Hematopoietic multipotent progenitor cell (in vitro differentiated cells): Measurements from ENCODE around the gene AJUBA. TPM values are rescaled to one million over a fixed set of nuclear protein-coding genes. Genes with fewer than 3 reads are reported as not detected.
"Not testable (repeated sequence)": the region's sequence is repeated elsewhere in the genome, so short reads cannot be mapped to it uniquely, and the experiment has no call there.

ENCODE experiments used
- DNase-seq, 3 donors: peaks; one replicate each; pipeline ENCODE4 v3.0.0-alpha.2; 2011 to 2015; ENCODE audit warnings: low read depth in 2 of 3, low spot score in 2 of 3
- total RNA-seq: library from RNA; depleted of rRNA; stranded (reverse); fragments of >200 nt; gene quantifications from one replicate; pipeline ENCODE4 v1.2.3, GENCODE V29; 2012

AJUBA gene
- total RNA-seq, 1 donor, result 1.9 TPM

DNA sequence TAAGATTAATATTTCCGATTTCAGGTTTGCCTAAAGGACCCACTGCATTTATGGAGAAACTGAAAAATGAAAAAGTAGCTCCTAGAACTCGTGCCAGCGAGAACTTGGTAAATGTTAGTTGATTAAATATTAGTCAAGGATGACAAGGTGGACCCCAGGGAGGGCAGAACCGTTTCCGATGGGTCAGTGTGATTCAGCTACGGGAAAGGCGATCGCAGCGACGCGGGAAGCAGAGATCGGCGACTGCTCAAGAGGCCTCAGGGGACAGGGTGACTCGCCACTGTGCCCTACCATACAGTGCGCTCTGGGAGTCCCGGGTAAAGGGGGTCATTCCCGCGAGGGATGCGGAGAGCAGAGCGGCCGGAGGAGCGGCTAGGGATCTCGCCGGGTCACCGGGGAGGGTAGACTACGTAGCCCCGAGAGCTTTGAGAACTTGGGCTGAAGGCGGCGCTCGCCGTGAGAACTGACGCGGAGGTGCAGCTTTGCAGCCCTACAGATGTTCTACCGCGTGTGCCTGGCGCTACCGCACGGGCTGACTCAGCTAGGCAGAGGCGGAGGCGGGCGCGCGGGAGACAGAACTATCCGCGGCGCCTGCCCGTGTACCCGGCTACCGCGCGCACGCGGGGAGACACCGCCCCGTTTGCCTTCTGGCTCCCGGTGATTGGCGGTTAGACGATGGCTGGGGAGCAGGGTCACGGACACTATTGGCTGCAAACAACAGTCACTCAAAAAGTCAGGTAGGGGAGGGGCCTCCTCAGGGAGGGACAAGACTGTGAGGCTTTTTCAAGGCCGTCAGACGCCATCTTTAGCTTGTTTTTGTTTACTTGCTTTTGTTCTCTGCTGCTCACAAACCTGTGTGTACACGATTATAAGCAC is 24.4 kb upstream of the AJUBA start:
- DNase-seq, result peak; percentile 87 to 99 (median 98)

DNA sequence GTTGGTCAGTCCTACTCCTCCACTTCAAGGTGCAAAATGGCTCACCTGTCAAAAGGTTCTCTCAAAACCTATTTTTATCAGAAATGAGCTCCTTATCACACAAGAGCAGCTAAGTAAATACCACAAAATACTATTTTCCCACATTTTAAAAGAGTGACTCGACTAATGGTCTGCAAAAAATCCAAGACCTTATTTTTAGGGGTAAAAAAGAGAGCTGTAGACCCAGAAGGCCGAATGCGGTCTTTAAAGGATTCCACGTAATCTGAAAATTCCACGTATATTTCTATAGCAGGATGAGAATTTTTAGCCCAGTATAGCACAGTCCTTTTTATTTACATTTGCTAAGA is 23.8 kb upstream of the AJUBA start:
- DNase-seq, result no peak

DNA sequence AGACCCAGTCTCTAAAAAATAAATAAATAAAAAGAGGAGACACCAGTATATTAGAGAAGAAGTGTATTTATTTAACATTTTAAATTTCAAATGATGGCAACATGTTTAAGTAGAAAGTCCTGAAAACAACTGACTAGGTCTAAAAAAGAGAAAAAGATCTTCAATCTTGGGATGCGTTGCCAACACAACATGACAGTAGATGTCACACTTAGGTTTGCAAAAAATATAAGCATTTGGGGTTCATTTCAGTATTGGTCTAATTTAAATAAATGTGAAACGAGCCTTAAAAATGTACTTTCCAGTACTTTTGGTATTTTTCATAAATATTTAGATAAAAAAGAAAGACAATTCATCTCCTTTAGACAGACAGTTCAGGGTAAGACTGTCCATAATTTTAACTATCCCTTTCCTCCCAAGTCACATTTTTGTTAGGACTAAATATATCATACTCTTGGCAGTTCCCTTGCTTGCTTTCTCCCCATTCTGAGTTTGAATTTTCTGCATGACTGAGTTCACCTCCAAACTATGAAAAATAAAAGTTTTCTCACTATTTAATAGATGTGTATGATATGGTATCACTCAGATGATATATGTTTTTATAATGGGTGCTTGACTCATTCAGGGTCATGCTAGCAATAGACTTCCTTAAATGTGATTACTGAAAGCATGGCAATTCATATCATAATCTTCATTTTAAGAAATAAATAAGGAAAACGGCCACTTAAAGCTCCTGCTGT is 23.3 kb upstream of the AJUBA start:
- DNase-seq, result no peak

DNA sequence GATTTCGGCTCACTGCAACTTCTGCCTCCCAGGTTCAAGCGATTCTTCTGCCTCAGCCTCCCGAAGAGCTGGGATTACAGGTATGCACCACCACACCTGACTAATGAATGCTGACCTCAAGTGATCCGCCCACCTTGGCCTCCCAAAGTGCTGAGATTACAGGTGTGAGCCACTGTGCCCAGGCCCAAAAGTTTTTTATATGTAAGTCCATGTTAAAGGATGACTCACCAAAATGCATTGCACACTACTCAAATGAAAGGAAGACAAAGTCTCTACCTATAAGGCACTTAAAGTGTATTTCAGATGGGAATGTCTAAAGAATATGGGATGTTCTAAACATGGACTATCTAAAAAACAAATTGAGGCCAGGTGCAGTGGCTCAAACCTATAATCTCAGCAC is 21.9 kb upstream of the AJUBA start:
- DNase-seq, result not testable (repeated sequence)

DNA sequence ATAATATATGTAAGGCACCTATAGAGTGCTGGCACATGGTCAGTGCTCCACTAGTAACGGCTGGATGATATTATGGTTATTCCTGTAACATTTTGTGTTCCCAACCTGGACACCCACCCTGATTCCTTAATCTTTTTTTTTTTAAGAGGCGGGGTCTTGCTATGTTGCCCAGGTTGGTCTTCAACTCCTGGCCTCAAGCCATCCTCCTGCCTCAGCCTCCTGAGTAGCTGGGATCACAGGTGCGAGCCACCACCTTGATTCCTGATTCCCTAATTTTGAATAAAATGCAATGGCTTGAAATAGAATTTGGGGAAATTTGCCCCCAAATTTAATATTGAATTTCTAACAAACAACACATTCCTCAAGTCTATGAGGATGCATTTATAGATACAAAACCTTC is 20.2 kb upstream of the AJUBA start:
- no peak for DNase-seq

DNA sequence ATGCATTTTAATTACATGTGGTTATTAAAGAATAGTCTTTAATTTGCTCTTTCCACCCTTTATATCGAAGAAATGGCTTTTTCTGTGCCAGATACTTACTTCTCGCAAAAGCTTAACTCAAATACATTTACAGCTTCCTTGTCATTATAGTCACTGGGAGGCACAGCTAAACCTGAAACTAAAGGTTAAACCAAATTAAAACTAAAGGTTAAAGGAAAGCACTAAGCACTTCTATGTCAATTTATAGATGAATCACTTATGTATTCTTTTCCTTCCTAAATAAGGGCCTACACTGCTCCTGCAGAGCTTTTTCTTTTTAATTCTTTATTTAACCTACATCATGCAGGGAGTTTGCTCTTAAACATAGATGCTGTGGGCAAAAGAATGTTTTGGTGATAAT is 18.5 kb upstream of the AJUBA start:
- no peak for DNase-seq

DNA sequence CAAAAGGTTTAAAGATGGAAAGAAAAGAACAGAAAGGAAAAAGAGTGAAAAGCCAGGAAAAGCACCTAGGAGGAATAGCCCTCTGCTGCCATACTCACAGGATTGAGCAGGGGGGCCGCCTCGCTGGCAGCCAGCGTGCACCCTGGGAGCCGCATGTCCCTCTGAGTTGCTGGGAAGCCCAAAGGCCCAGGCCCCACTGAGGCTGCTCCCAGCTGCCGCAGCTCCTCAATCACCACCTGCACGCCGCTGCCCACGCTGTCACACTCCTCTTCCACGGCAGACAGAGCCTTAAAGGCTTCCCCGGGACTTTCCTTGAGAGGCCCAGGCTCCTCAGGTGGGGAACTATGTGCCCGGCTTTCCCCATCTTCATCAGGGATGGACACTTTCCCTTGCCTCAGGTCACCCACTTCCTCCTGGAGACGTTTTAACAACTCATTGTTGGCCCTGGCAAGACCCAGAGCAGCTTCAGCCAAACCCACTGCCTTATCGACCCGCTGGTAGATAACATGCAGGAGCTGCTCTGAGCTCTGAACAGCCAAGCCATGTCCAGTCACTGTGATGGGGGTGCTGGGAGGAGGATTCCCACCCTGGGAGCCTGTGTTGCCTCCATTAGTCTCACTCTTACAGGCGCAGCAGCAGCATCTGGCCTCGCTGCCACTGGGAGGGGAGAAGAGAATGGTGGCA is 16.1 kb upstream of the AJUBA start:
- no peak for DNase-seq

DNA sequence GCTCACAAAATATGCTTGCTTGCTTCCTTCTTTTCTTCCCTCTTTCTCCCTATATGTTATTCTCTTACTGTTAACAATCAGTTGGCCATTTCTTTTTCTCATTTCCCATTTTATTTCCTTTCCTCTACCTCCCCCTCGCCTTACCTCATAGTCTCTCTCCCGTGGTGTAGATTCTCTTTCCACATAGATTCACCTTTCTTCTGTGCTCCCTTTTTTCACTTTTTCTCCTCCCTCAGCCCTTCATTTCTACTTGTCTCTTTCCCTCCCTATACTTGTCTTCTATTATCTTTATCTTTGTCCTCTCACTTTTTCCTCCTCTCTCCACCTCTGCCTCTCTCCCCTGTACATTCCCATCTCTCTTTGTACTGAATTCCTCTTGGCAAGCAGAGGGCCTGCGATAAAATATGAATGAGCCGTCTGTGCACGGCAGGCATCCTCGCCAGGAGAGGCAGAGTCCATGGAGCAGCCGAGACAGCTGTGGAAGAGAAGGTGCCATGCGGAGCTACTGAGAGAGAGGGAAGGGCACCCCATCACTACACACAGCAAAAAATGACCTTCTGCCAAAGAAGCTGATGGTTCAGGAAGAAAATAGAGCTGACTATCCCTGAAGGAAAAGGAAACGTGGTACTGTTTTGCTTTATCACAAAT is 15.4 kb upstream of the AJUBA start:
- no peak for DNase-seq

DNA sequence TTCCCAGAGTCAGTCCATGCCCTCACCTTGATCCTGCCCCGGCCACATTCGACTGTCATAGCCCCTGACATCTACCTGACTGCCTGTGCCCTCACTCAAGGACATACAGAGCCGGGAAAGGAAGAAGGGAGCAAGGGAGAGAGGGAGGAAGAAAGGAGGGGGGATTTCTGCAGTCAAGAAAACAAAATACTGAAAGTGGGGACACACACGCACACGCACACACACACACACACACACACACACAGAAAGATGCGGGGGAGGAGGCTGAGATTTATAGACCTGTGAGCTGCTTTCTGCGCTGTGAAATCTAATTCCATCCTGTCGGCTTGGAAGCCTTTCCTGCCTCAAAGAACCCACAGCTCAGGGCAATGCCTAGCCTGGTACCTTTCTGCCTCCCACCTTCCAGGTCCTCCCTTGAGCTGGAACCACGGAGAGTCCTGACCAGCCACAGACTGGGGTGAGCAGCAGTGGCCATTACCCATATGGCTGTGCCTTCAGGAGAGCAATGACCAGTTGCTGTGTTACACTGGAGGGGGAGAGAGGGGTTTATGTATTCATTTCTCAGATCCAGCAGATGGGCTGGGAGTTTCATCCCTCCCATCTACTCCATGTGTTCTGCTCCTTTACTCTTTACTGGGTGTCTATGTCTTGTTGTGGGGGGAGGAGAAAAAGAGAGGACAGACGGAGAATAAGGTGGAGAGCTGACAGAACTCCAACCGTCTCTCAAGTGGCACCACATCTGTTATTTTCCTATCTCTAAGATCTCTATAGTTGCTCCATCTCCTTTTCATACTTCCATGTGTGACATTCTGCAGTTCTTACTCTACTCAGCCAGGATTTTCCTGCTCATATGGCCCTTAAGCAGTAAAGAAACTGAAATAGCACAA is 14.7 kb upstream of the AJUBA start:
- DNase-seq, result no peak

DNA sequence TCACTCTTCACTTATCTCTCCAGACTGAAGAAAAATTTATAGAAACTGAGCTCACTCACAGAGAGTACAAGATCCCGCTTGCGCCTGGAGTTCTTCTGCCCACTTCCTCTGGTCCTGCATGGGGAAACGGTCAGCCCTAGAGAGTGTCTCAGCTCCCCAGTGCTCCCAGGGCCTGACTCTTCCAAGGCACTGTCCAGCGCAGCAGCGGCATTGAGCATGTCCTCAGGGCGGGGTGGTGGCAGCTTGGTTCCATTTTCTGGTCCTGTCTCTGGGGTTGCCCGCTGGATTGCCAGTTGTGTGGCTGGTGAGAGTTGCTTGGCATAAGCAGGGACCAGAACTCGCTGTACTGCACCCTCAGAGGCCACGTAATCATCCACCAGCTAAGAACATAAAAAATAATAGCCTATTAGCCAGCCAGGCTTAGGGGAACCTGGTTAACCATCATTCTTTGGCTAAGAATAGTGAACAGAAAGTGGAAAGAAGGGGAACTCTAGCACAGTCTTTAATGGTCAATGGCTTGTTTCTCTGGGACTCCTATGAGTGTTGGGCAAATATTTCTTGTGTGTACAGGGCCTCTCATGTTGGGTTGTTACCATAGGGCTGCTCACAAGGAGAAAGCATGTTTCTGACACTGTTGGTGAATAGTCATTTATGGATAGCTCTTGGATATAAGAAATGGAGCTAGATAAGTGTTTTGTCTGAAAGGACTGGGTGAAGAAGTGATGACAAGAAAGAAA is 13.7 kb upstream of the AJUBA start:
- no peak for DNase-seq

DNA sequence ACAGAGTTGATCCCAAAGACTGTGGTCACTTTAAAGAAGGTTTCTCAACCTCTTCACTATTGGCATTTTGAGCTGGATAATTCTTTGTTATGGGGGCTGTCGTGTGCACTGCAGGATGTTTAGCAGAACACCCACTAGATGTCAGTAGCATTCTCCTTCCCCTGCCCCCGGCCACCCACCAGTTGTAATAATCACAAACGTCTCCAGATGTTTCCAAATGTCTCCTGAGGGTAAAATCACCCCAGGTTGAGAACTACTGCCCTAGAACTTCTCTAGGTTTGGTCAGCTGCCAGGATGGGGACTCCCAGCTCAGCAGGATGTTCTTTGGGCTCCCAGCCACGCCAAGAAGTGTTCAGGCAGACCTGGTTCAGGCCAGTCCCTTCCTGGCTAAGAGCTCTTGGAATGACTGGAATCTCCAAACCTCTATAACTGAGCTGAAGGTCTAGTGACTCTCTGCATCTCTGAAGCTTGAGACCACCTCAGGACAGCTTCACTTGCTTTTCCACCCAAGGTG is 12.5 kb upstream of the AJUBA start:
- DNase-seq, result peak in 2 of 3 donors; percentile 42 to 65

DNA sequence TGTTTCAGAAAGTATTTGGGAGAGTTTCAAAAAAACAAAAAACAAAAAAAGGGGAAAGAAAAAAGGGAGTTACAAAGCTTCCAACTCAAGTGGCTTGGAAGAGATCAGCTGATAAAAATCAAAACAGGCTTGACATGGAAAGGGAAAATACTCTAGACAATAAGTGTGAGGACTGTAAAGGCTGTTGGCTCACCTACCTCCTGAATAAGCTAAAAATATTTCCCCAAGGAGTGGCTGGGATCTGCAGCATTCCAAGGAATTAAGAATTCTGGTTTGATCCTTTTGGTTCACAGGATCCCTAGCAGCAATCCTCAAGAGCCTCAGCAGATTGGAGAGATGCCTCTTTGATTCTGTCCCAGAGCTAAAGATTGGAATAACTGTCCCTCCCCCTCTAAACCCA is 11.2 kb upstream of the AJUBA start:
- no peak for DNase-seq

DNA sequence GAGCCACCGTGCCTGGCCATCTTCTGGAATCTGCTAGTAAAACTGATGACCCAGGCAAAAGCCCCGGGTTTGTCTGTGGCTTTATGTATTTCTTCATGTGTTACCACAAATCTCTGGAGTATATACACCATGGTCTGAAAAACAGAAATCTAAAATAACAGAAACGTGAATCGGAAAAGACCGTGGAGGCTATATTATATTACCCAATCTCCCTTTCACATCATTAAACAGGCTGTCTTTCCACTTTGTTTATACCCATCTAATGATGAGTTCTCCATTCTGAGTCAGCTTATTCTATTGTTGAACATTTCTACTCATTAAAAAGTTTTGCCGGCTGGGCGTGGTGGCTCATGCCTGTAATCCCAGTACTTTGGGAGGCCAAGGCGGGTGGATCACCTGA is 9.5 kb upstream of the AJUBA start:
- DNase-seq, result no peak

DNA sequence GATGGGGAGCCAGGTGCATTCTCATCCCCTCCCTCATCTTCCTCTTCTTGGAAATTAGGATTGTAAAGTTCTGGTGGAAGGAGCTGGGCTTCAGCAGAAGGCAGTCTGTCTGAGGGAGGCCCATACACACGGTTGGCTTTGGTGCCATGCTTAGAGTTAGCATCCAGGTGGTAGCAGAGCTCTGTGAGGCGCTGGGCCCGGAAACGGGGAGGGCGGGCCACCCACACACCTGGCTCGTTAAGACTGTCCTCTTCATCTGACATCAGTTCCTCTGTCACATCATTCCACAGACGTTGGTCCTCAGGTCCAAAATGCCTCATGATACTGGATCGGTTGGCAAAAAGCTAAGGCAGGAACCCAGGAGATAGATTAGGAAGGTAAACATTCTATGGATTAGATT is 4.9 kb upstream of the AJUBA start:
- no peak for DNase-seq

DNA sequence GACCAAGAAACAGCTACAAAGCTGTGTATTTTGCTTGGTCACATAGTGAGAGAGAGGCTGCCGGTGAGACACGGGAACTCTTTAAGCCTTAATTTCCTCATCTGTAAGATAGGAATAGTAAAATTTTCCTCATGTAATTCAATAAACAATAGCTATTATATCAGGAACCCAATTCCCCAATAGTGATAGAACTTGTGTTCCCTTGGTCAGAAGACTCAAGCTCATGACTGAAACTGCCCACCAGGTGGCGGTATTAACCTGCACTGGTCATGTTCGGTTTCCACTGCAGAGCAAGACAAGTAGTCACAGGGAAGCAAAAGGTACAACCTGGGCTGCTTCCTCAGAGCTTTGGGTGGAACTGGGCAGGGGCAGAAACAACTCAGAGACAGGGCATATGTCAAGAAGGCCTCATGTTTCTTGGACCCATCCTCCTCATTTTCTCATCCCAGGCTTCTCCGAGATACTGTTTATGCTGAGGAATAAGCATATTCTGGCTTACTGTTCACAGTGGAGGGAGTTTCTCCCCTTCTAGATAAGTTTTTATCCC is 4.2 kb upstream of the AJUBA start:
- DNase-seq, result peak; percentile 74 to 91 (median 78)

DNA sequence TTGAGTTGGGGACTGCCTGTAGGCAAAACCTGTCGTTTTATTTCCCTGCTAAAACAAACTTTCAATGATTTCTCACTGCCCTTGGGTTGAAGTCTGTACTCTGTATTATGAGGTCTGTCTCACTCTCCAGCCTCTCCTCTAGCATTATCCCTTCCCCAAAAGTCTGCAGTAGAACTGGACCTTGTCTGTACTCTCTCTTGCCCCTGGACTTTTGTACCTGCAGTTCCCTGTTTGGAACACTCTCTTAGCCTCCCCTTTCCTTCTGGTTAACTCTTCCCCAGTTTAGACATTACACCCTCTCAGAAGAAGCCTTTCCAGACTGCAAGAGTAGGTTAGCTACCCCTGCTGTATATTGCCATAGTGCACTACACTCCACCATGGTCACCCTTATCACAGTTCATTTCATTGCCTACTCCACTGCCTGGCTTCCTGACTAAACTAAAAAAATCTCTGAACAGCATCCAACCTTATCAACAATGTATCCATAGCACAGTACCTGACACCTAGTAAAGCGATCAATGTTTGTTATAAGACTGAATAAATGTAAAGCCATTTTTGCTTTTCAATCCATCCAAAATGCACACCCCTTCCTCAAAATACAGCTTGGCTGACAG is 3.6 kb upstream of the AJUBA start:
- DNase-seq, result no peak

DNA sequence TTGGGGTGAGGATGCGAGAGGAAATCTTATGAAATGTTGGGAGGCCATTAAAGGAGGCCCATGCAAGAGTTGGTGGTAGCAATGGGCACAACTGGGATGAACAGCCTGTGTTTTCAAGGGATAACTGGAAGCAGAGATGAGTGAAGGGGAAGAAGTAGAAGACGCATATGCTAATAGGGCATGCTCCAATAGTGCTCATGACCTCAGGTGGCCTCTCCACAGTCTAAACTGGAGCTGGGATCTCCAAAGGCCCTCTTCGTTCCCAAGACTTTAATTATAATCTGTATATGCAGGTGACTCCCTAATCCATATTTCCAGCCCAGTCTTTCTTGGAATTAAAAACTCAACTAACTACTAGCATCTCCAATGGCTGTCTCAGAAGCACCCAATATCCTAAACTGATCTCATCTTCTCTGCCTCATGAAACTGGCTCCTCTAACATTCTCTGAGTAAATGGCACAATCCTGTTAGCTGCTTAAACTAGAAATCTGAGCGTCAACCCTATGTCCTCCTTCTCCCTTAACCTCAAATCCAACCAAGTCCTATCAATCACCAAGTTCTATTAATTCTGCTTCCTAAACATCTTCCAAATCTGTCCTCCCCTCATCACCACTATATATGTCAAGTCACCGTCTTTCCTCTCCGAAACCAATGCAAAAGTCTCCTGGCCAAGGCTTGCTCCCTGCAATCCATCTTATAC is 2.8 kb upstream of the AJUBA start:
- no peak for DNase-seq
